K562 (cell line): ENCODE measurements around the gene TLE4. TPM values are rescaled to one million over a fixed set of nuclear protein-coding genes. Genes with fewer than 3 reads are reported as not detected.

Experiments
- CHD1 ChIP-seq: fragments of 200-600 bp; sonication (generic); IDR thresholded peaks from one replicate; pipeline ENCODE4 v1.6.1; 2012; ENCODE audit warnings: mild to moderate bottlenecking, moderate library complexity, low read length, inconsistent platforms
- ETS1 ChIP-seq: conservative IDR thresholded peaks from 2 replicates; pipeline ENCODE4 v1.6.1; 2011; ENCODE audit warnings: low read depth, mild to moderate bottlenecking, low read length; ENCODE audit not compliant: control insufficient read depth
- FOSL1 ChIP-seq: fragments of 200-800 bp; sonication (Bioruptor generic); conservative IDR thresholded peaks from 2 replicates; pipeline ENCODE4 v1.6.1; 2016; ENCODE audit warnings: missing genetic modification characterization, missing compliant biosample characterization
- SIN3B ChIP-seq: fragments of 450-650 bp; IDR thresholded peaks from 2 replicates; pipeline ENCODE4 v1.6.1; 2017; ENCODE audit warnings: low read depth, mild to moderate bottlenecking, moderate library complexity
- ZNF592 ChIP-seq: fragments of 450-650 bp; IDR thresholded peaks from 2 replicates; pipeline ENCODE4 v1.6.1; 2017; ENCODE audit warnings: antibody characterized with exemption, mild to moderate bottlenecking
- polyA plus RNA-seq, 8 experiments: library from polyadenylated mRNA; depleted of rRNA in 4 of 8; stranded (reverse) in 5 of 8; unstranded in 3 of 8; fragments of >200 nt; fragmentation: Nextera tagmentation in 2 of 8; fragmentation: Illumina TruSeq in 1 of 8; extraction: Ambion mirVana in 2 of 8; extraction: Trizol in 1 of 8; gene quantifications; 2 replicates each; pipeline versions ENCODE4 v1.2.1 to v1.2.3, GENCODE V29; 2011 to 2014; ENCODE audit warnings: inconsistent platforms in 1 of 8, missing spikeins in 1 of 8
- total RNA-seq, 7 experiments: library from RNA; depleted of rRNA in 6 of 7; stranded (reverse); fragments of >200 nt in 6 of 7; fragmentation: Illumina TruSeq in 2 of 7; extraction: Trizol in 2 of 7; gene quantifications; 2 replicates each; pipeline versions ENCODE4 v1.2.1 to v1.2.3, GENCODE V29; 2011 to 2021; ENCODE audit warnings: low replicate concordance in 1 of 7

The TLE4 gene
- total and polyA plus RNA-seq, 9 of the 15 experiments (the other 6 are each of a cell fraction or from before 2014, with no cell fraction given): 1.1 to 8.8 (median 5.7) TPM

GRCh38 chr9:79735023-79735779, 163.4 kb downstream of the TLE4 start (continued):
- TF ChIP-seq SIN3B (no peak), ZNF592 (no peak), FOSL1 (tag) (no peak), CHD1 (no peak), ETS1 (no peak)
